ENCODE measurements around the gene MEST.
"Not testable (repeated sequence)": the region's sequence is repeated elsewhere in the genome, so short reads cannot be mapped to it uniquely, and the experiment has no call there.

The MEST gene

DNA sequence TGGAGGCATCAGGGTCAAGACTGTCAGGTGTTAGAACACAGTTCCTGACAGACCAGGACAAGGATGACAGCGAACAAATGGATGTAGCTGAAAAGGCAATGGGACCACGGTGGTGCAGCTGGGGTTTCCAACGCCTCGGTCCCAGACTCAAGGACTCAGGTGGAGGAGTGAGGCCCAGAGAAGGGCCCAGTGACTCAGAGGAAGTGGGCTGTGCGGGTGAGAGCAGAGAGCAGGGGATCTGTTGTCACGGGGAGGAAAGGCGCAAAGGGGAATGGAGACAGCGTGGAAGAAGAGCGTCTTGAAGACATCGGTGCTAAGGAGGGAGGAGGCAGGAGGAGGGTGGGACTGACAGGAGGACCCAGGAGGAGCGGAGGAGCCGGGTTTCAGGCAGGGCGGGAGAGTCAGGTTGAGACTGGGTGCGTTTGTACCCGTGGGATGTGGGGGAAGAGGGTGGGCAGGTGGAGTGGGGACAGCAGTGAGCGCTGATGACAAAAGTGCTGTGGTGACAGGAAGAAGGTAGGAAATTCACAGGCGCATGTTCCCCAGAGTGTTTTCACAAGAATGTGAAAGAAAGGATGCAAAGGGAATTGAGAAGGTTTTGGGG lies 36.0 kb downstream of the MEST start:
- not testable (repeated sequence) for DNase-seq

DNA sequence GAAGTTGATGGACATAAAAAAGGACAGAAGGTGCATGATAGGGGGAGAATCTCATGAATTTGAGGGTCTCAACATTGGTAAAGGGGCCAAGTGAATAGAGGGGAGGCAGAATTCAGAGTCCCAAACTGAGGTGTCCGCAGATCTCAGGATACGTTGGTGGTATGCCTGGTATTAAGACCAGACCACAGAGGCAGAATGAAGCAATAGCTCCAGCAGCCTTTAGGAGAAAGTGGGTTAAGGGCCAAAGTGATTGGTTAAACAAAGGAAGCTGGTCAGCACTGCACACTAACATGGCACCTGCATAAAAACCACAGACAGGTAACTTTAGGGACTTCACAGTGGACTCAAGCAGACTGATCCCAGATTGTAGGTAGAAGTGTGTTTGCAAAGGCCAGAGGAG lies 37.5 kb downstream of the MEST start:
- DNase-seq = no peak

DNA sequence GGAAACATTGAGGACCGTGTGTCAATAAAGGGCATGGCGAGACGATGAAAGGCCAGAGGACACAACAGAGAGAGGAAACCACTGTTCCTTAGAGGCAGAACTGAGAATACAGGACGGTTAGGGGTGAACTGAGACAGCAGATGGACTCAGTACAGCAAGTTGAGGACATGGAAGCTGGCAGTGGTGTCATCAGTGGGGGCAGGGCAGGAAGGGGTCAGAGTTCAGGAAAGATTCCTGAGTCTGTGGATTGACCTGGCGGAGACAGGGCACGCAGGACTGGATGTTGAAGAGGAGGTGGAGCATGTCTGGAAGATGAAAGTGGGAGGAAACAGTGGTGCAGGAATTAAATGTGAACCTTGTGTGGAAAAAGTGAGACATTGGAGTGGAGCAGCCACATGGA lies 46.0 kb downstream of the MEST start:
- not testable (repeated sequence) for DNase-seq

DNA sequence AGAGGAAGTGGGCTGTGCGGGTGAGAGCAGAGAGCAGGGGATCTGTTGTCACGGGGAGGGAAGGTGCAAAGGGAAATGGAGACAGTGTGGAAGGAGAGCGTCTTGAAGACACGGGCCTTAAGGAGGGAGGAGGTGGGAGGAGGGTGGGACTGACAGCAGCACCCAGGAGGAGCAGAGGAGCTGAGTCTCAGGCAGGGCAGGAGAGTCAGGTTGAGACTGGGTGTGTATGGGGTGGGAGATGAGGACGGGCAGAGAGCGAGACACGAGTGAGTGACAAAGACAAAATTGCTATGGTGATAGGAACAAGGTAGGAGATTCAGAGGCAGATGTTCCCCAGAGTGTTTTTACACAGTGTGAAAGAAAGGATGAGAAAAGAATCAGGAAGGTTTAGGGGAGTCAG lies 49.4 kb downstream of the MEST start:
- DNase-seq = not testable (repeated sequence)

DNA sequence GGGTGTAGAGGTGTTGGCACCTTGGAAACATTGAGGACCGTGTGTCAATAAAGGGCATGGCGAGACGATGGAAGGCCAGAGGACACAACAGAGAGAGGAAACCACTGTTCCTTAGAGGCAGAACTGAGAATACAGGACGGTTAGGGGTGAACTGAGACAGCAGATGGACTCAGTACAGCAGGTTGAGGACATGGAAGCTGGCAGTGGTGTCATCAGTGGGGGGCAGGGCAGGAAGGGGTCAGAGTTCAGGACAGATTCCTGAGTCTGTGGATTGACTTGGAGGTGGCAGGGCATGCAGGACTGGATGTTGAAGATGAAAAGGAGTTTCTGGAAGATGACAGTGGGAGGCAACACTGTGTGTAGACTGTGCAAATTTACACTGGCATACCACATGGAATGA lies 50.4 kb downstream of the MEST start:
- not testable (repeated sequence) for DNase-seq

DNA sequence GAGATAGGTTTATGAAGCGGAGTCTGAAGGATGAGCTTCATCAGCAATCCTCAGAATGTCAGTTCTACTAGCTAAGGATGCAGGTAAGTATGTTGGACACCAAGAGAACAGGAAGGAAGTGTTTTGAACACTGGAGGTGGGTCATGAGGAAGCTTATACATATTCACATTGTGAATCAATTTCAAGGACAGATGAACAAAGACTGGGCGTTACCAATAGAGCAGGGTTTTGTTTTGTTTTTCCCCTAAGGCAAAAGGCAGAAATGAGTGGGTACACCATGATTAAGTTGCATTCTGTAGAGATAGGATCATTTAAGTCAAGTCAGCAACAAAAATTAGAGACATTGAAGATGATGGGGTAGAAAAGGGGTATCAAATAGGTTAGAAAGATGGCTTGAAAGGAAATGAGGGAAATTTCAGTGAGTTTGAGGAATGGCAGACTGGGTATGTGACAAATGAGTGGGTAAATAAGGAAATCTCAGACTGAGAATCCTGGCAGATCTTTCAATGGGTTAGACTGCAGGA lies 51.7 kb downstream of the MEST start:
- DNase-seq = no peak

GRCh38 chr7:130544356-130544755 lies 52.5 kb downstream of the MEST start:
- no peak for DNase-seq

DNA sequence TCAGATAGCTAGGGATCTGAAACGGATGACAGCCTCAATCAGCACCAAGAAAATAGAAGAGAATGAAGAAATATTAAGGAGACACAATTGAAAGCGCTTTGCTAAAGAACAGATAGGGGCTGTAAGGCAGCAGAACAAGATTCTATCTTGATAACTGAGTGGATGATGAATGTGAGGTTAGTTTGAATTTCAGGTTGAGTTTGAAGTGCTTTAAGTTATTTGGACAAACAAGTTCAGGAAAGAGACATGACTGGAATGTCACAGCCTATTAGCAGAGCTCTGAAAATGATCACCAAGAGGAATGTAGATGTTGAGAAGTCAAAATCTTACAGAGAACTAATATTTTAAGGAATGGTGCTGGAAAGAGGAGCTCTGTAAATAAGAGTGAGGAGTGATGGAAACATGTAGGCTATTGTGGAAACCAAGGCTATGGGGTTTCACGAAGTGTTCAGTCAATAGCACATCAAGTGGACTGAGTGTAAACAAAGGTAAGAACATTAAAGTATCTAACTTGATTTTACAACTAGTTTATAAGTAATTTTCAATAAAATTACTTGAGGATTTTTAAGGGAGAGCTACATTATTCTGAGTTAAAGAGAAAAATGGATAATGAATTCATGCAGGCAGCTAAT lies 61.6 kb downstream of the MEST start:
- no peak for DNase-seq

- no peak for DNase-seq
These were observed 62.6 kb downstream of the MEST start for GRCh38 chr7:130554481-130554880.

Measured in CD4-positive, alpha-beta T cell treated with Interleukin-10 for 1 hour (primary cell).